Loucy (cell line): ENCODE measurements around the gene ZDHHC14.

Experiments used
- H2AFZ ChIP-seq: fragments of 200-600 bp; sonication (generic); 2 replicates; pipeline ENCODE4 v1.6.0; 2016; ENCODE audit warnings: antibody characterized with exemption, mild to moderate bottlenecking, low read length, moderate library complexity
- H3F3A ChIP-seq: fragments of 200-600 bp; 2 replicates; pipeline ENCODE4 v1.6.0; 2016; ENCODE audit warnings: antibody characterized with exemption, low read depth, mild to moderate bottlenecking
- H3K27me3 ChIP-seq: fragments of 200-600 bp; sonication (generic); 2 replicates; pipeline ENCODE4 v1.6.1; 2014; ENCODE audit warnings: low read length, mild to moderate bottlenecking; ENCODE audit not compliant: insufficient read depth, poor library complexity, severe bottlenecking
- H3K36me3 ChIP-seq: fragments of 200-600 bp; sonication (generic); 2 replicates; pipeline ENCODE4 v1.6.1; 2016; ENCODE audit warnings: low read length; ENCODE audit not compliant: insufficient read depth
- H3K4me1 ChIP-seq: fragments of 200-600 bp; sonication (generic); 2 replicates; pipeline ENCODE4 v1.5.1; 2014; ENCODE audit warnings: low read length, mild to moderate bottlenecking; ENCODE audit not compliant: insufficient read depth, poor library complexity, severe bottlenecking
- H3K4me2 ChIP-seq: fragments of 200-600 bp; sonication (generic); 2 replicates; pipeline ENCODE4 v1.6.0; 2014; ENCODE audit warnings: antibody characterized with exemption, low read length, low read depth, mild to moderate bottlenecking; ENCODE audit not compliant: poor library complexity, severe bottlenecking
- H3K4me3 ChIP-seq: fragments of 200-600 bp; sonication (generic); 2 replicates; pipeline ENCODE4 v1.5.1; 2014; ENCODE audit warnings: low read length, mild to moderate bottlenecking, mixed read lengths; ENCODE audit not compliant: poor library complexity, severe bottlenecking
- H3K79me2 ChIP-seq: fragments of 200-600 bp; sonication (generic); 2 replicates; pipeline ENCODE4 v1.6.1; 2014; ENCODE audit warnings: low read length; ENCODE audit not compliant: insufficient read depth
- H3K9ac ChIP-seq: fragments of 200-600 bp; sonication (generic); 2 replicates; pipeline ENCODE4 v1.6.0; 2014; ENCODE audit warnings: mild to moderate bottlenecking, low read depth, low read length, moderate library complexity; ENCODE audit not compliant: poor library complexity, severe bottlenecking
- H3K9me2 ChIP-seq: fragments of 200-600 bp; sonication (generic); replicated peaks from 2 replicates; pipeline ENCODE4 v1.6.1; 2016; ENCODE audit warnings: low read depth, low read length, mixed read lengths
- H3K9me3 ChIP-seq: fragments of 200-600 bp; sonication (generic); 2 replicates; pipeline ENCODE4 v1.6.1; 2014; ENCODE audit warnings: mild to moderate bottlenecking, antibody characterized with exemption, low read length, low read depth; ENCODE audit not compliant: insufficient read depth
- H4K20me1 ChIP-seq: fragments of 200-600 bp; sonication (generic); 2 replicates; pipeline ENCODE4 v1.6.0; 2014; ENCODE audit warnings: antibody characterized with exemption, low read length, mild to moderate bottlenecking; ENCODE audit not compliant: insufficient read depth, poor library complexity, severe bottlenecking
- CTCF ChIP-seq: fragments of 200-600 bp; sonication (generic); conservative IDR thresholded peaks from 2 replicates; pipeline ENCODE4 v1.5.1; 2014; ENCODE audit warnings: mild to moderate bottlenecking, antibody characterized with exemption, low read length
- EZH2phosphoT487 ChIP-seq: fragments of 200-600 bp; IDR thresholded peaks from 2 replicates; pipeline ENCODE4 v1.6.1; 2018; ENCODE audit warnings: antibody characterized with exemption, mild to moderate bottlenecking, moderate library complexity, borderline replicate concordance

Gene ZDHHC14

GRCh38 chr6:157520596-157521361 is 139.8 kb downstream of the ZDHHC14 start:
- Histone ChIP-seq H3K4me3 (no peak overlapping the region), H2AFZ (0 out of 2 replicates have a peak overlapping the region, but pooled peaks have one; percentile 48), H3K27me3 (no peaks in the 10 kb centered on the region), H3K4me2 (no peak overlapping the region), H4K20me1 (no peaks in the 10 kb centered on the region), H3K9me2 (no peaks in the 10 kb centered on the region), H3K9ac (no peak overlapping the region), H3K36me3 (no peaks in the 10 kb centered on the region), H3K4me1 (no peaks in the 10 kb centered on the region), H3F3A (no peaks in the 10 kb centered on the region), H3K79me2 (no peaks in the 10 kb centered on the region), H3K9me3 (no peaks in the 10 kb centered on the region)
- TF ChIP-seq EZH2phosphoT487: no peak

- no peak for TF ChIP-seq EZH2phosphoT487
- TF ChIP-seq CTCF: no peak
- no peaks in the 10 kb centered on the region for H3F3A ChIP-seq
- no peaks in the 10 kb centered on the region for H3K9me2 ChIP-seq
- no peaks in the 10 kb centered on the region for H3K36me3 ChIP-seq
- no peak overlapping the region for H3K4me3 ChIP-seq
- no peaks in the 10 kb centered on the region for H4K20me1 ChIP-seq
- no peaks in the 10 kb centered on the region for H3K4me1 ChIP-seq
- no peak overlapping the region for H3K4me2 ChIP-seq
- H3K9me3 ChIP-seq: no peaks in the 10 kb centered on the region
- no peaks in the 10 kb centered on the region for H3K79me2 ChIP-seq
- no peak overlapping the region for H2AFZ ChIP-seq
- no peak overlapping the region for H3K9ac ChIP-seq
- H3K27me3 ChIP-seq: no peaks in the 10 kb centered on the region
Observed at GRCh38 chr6:157521362-157522335, 140.7 kb downstream of the ZDHHC14 start.

GRCh38 chr6:157522472-157522871 is 141.5 kb downstream of the ZDHHC14 start:
- Histone ChIP-seq H3K27me3 (no peaks in the 10 kb centered on the region), H3F3A (no peaks in the 10 kb centered on the region), H2AFZ (no peak overlapping the region), H3K9ac (no peak overlapping the region), H3K4me2 (no peak overlapping the region), H3K36me3 (no peaks in the 10 kb centered on the region), H3K4me1 (peaks cover 5% of the 10 kb centered on the region), H3K4me3 (no peak overlapping the region), H4K20me1 (no peaks in the 10 kb centered on the region), H3K9me2 (no peaks in the 10 kb centered on the region), H3K9me3 (no peaks in the 10 kb centered on the region), H3K79me2 (no peaks in the 10 kb centered on the region)
- TF ChIP-seq EZH2phosphoT487: no peak
- TF ChIP-seq CTCF: no peak
